HG03039 (cell line): Measurements from ENCODE around the gene CPLANE1.
"Not testable (repeated sequence)": the region's sequence is repeated elsewhere in the genome, so short reads cannot be mapped to it uniquely, and the experiment has no call there.

Source experiments
- ATAC-seq: cut with Tn5 transposase; IDR thresholded peaks from one replicate; pipeline ENCODE4 v1.9.1; 2021; ENCODE audit warnings: mild to moderate bottlenecking, moderate library complexity; ENCODE audit not compliant: unreplicated experiment

CPLANE1 gene

GRCh38 chr5:37248970-37249814 is at the start of gene CPLANE1:
TSS of gene CPLANE1 (minus strand) at chr5:37249376. CDS start at chr5:37247698, 1,678 bp downstream.
- ATAC-seq = peak; percentile 84

GRCh38 chr5:37296313-37296712 is 47.1 kb upstream of the CPLANE1 start:
- ATAC-seq = not testable (repeated sequence)

GRCh38 chr5:37283214-37283820 is 34.1 kb upstream of the CPLANE1 start:
- ATAC-seq = no peak

GRCh38 chr5:37275511-37275910 is 26.3 kb upstream of the CPLANE1 start:
- ATAC-seq = no peak

- ATAC-seq = no peak
These were observed 23.3 kb upstream of the CPLANE1 start for GRCh38 chr5:37272511-37272910.

GRCh38 chr5:37268100-37268499 is 18.9 kb upstream of the CPLANE1 start:
- not testable (repeated sequence) for ATAC-seq

GRCh38 chr5:37255774-37256358 is 6.7 kb upstream of the CPLANE1 start:
- ATAC-seq = no peak

- no peak for ATAC-seq
These were observed 5.4 kb upstream of the CPLANE1 start for GRCh38 chr5:37254581-37254980.

GRCh38 chr5:37251665-37252064 is 2.5 kb upstream of the CPLANE1 start:
- ATAC-seq = no peak

- no peak for ATAC-seq
These were observed 614 bp upstream of the CPLANE1 start for GRCh38 chr5:37249815-37250164.

- ATAC-seq = no peak
These were observed 681 bp downstream of the CPLANE1 start for GRCh38 chr5:37248421-37248969.

GRCh38 chr5:37247496-37247895 is 1.7 kb downstream of the CPLANE1 start:
- no peak for ATAC-seq

GRCh38 chr5:37247036-37247435 is 2.1 kb downstream of the CPLANE1 start:
- no peak for ATAC-seq

- ATAC-seq = no peak
These were observed 14.9 kb downstream of the CPLANE1 start for GRCh38 chr5:37234288-37234687.

GRCh38 chr5:37226377-37226776 is 22.8 kb downstream of the CPLANE1 start:
- no peak for ATAC-seq

- no peak for ATAC-seq
These were observed 27.0 kb downstream of the CPLANE1 start for GRCh38 chr5:37222181-37222580.

GRCh38 chr5:37220426-37220825 is 28.8 kb downstream of the CPLANE1 start:
- not testable (repeated sequence) for ATAC-seq

GRCh38 chr5:37219384-37219783 is 29.8 kb downstream of the CPLANE1 start:
- not testable (repeated sequence) for ATAC-seq

- no peak for ATAC-seq
These were observed 31.2 kb downstream of the CPLANE1 start for GRCh38 chr5:37217976-37218375.

GRCh38 chr5:37214550-37214949 is 34.6 kb downstream of the CPLANE1 start:
- no peak for ATAC-seq

GRCh38 chr5:37212096-37212495 is 37.1 kb downstream of the CPLANE1 start:
- no peak for ATAC-seq

- ATAC-seq = no peak
These were observed 37.5 kb downstream of the CPLANE1 start for GRCh38 chr5:37211661-37212060.
